Right ventricle myocardium inferior (tissue), 1 donor: ENCODE results near the gene PHC1. TPM values are rescaled to one million over a fixed set of nuclear protein-coding genes. Genes with fewer than 3 reads are reported as not detected.
A peak's percentile ranks its signal among the peaks of the same experiment; 100 is the strongest.
"Not testable (repeated sequence)": the region's sequence is repeated elsewhere in the genome, so short reads cannot be mapped to it uniquely, and the experiment has no call there.

ENCODE experiments used
- ATAC-seq: fragments of 200-7000 bp; cut with Tn5 transposase; one replicate; pipeline ENCODE4 v1.9.1; 2020; ENCODE audit warnings: mild to moderate bottlenecking, moderate library complexity
- DNase-seq: peaks from one replicate; pipeline ENCODE4 v3.0.0; 2021; ENCODE audit errors: missing footprints
- intact Hi-C: fragments of 100-400 bp; cut with DNase I; formaldehyde crosslinking; loops from one replicate; pipeline ENCODE4 v1.11.0; 2022
- long read RNA-seq: library from polyadenylated mRNA; unstranded; transcript quantifications from one replicate; pipeline ENCODE4 v2.0.0, GENCODE V29; 2021
- total RNA-seq: library from RNA; stranded (reverse); fragmentation: NEBNext Ultra II Directional; extraction: Animal tissue kit (Norgen Biotek cat#: 25700); gene quantifications from one replicate; pipeline ENCODE4 v1.2.1, GENCODE V29; 2021
- donor health status: DM: no; HTN: yes; CAD: no; lungs with severe emphysema.

The PHC1 gene
- 20.9 TPM for total RNA-seq
- long read RNA-seq, partial matches to known transcripts: 4 of 10 reads
- long read RNA-seq, other reads (novel, unspliced or antisense): 2 of 10 reads

GRCh38 chr12:8914033-8914715, at the start of gene PHC1:
TSS of gene PHC1 (plus strand) at chr12:8914509. CDS start at chr12:8917678, 3,169 bp downstream.
- DNase-seq (peak; percentile 92), ATAC-seq (peak; percentile 79)
- intact Hi-C loops: loop anchor here (2.0 kb wide), 1 partner anchor 37 kb away; no protein-coding TSS in a partner anchor

GRCh38 chr12:8866429-8866828, 47.9 kb upstream of the PHC1 start:
- intact Hi-C loops: no loop called here
- no peak for ATAC-seq
- DNase-seq: no peak

- DNase-seq (no peak), ATAC-seq (no peak)
- intact Hi-C loops: no loop called here
Measured at GRCh38 chr12:8867009-8867408, 47.3 kb upstream of the PHC1 start.

- ATAC-seq (no peak), DNase-seq (no peak)
- intact Hi-C loops: no loop called here
Measured at GRCh38 chr12:8867786-8868185, 46.5 kb upstream of the PHC1 start.

GRCh38 chr12:8870586-8870985, 43.7 kb upstream of the PHC1 start:
- intact Hi-C loops: no loop called here
- ATAC-seq: no peak

GRCh38 chr12:8871068-8871467, 43.2 kb upstream of the PHC1 start:
- no peak for DNase-seq
- intact Hi-C loops: no loop called here
- no peak for ATAC-seq

More at GRCh38 chr12:8870586-8870985, 43.7 kb upstream of the PHC1 start:
- no peak for DNase-seq

- DNase-seq: no peak
- intact Hi-C loops: no loop called here
- no peak for ATAC-seq
Measured at GRCh38 chr12:8876887-8877286, 37.4 kb upstream of the PHC1 start.

GRCh38 chr12:8886502-8887284, 27.6 kb upstream of the PHC1 start:
- DNase-seq: no peak
- intact Hi-C loops: no loop called here
- no peak for ATAC-seq

- intact Hi-C loops: no loop called here
- DNase-seq: no peak
- no peak for ATAC-seq
Measured at GRCh38 chr12:8887285-8887715, 27.0 kb upstream of the PHC1 start.

GRCh38 chr12:8890313-8891085, 23.8 kb upstream of the PHC1 start:
- DNase-seq: no peak
- ATAC-seq: peak; percentile 81
- intact Hi-C loops: loop anchor here (2.0 to 5.0 kb wide), 2 partner anchors 110 to 208 kb away; no protein-coding TSS in a partner anchor

- no peak for ATAC-seq
- no peak for DNase-seq
- intact Hi-C loops: loop anchor here (2.0 to 5.0 kb wide), 2 partner anchors 111 to 210 kb away; no protein-coding TSS in a partner anchor
Measured at GRCh38 chr12:8891976-8892375, 22.3 kb upstream of the PHC1 start.

- DNase-seq: no peak
- intact Hi-C loops: loop anchor here (5.0 kb wide), 1 partner anchor 212 kb away; no protein-coding TSS in a partner anchor
- ATAC-seq: no peak
Measured at GRCh38 chr12:8894378-8894777, 19.9 kb upstream of the PHC1 start.

GRCh38 chr12:8894986-8895385, 19.3 kb upstream of the PHC1 start:
- intact Hi-C loops: loop anchor here (5.0 kb wide), 1 partner anchor 213 kb away; no protein-coding TSS in a partner anchor
- no peak for DNase-seq
- no peak for ATAC-seq

- DNase-seq: no peak
- intact Hi-C loops: no loop called here
- no peak for ATAC-seq
Measured at GRCh38 chr12:8897081-8897480, 17.2 kb upstream of the PHC1 start.

- no peak for ATAC-seq
- no peak for DNase-seq
- intact Hi-C loops: no loop called here
Measured at GRCh38 chr12:8899830-8900229, 14.5 kb upstream of the PHC1 start.

GRCh38 chr12:8902703-8903102, 11.6 kb upstream of the PHC1 start:
- ATAC-seq, DNase-seq, intact Hi-C loops: not testable (repeated sequence)

GRCh38 chr12:8903646-8904045, 10.7 kb upstream of the PHC1 start:
- ATAC-seq: no peak
- intact Hi-C loops: no loop called here
- DNase-seq: no peak

GRCh38 chr12:8904665-8905064, 9.6 kb upstream of the PHC1 start:
- DNase-seq (no peak), ATAC-seq (peak; percentile 74)
- intact Hi-C loops: no loop called here

- DNase-seq (no peak), ATAC-seq (peak; percentile 72)
- intact Hi-C loops: no loop called here
Measured at GRCh38 chr12:8905546-8905945, 8.8 kb upstream of the PHC1 start.
